Measurements from ENCODE around the gene CH25H.

GRCh38 chr10:89159316-89159715, 47.8 kb downstream of the CH25H start:
- TF ChIP-seq, protein P1, sequence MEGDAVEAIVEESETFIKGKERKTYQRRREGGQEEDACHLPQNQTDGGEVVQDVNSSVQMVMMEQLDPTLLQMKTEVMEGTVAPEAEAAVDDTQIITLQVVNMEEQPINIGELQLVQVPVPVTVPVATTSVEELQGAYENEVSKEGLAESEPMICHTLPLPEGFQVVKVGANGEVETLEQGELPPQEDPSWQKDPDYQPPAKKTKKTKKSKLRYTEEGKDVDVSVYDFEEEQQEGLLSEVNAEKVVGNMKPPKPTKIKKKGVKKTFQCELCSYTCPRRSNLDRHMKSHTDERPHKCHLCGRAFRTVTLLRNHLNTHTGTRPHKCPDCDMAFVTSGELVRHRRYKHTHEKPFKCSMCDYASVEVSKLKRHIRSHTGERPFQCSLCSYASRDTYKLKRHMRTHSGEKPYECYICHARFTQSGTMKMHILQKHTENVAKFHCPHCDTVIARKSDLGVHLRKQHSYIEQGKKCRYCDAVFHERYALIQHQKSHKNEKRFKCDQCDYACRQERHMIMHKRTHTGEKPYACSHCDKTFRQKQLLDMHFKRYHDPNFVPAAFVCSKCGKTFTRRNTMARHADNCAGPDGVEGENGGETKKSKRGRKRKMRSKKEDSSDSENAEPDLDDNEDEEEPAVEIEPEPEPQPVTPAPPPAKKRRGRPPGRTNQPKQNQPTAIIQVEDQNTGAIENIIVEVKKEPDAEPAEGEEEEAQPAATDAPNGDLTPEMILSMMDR (IDR thresholded peaks at IDR 0.05) = no peak
- TF ChIP-seq POLR2AphosphoS5 (IDR thresholded peaks at IDR 0.05; ENCODE audit: insufficient read depth in 1 of 2, low read depth in 1 of 2) = no peak

All from vagina (tissue), 2 donors.